K562 (cell line): Measurements from ENCODE around the gene PLEKHO1. TPM values are rescaled to one million over a fixed set of nuclear protein-coding genes. Genes with fewer than 3 reads are reported as not detected.

Experiments
- HCFC1 ChIP-seq: IDR thresholded peaks from 2 replicates; pipeline ENCODE4 v1.6.1; 2012; ENCODE audit warnings: low read depth, low read length, improper control_type of control experiment
- HDAC2 ChIP-seq: fragments of 450-650 bp; IDR thresholded peaks from 2 replicates; pipeline ENCODE4 v1.6.1; 2016; ENCODE audit warnings: mild to moderate bottlenecking
- KAT7 ChIP-seq: sonication (generic); formaldehyde crosslinking; IDR thresholded peaks from 2 replicates; pipeline ENCODE4 v1.8.0; 2022; ENCODE audit warnings: missing genetic modification reagents, mild to moderate bottlenecking, borderline replicate concordance
- KDM1A ChIP-seq, 2 experiments: fragments of 450-650 bp; IDR thresholded peaks; 2 replicates each; pipeline ENCODE4 v1.6.1; 2016; ENCODE audit warnings: mild to moderate bottlenecking in 2 of 2
- LEF1 ChIP-seq: fragments of 450-650 bp; IDR thresholded peaks from 2 replicates; pipeline ENCODE4 v1.6.1; 2016; ENCODE audit warnings: mild to moderate bottlenecking
- SAFB2 ChIP-seq: fragments of 200-400 bp; formaldehyde crosslinking; IDR thresholded peaks from 2 replicates; pipeline ENCODE4 v1.6.1; 2018; ENCODE audit warnings: borderline replicate concordance, low read length, low read depth, moderate library complexity; ENCODE audit not compliant: severe bottlenecking
- SOX6 ChIP-seq: fragments of 450-650 bp; IDR thresholded peaks from 2 replicates; pipeline ENCODE4 v1.6.1; 2014; ENCODE audit warnings: mild to moderate bottlenecking
- TAL1 ChIP-seq: fragments of 450-650 bp; IDR thresholded peaks from 2 replicates; pipeline ENCODE4 v1.6.1; 2016; ENCODE audit warnings: mild to moderate bottlenecking
- TBP ChIP-seq: optimal IDR thresholded peaks from 2 replicates; pipeline ENCODE3; 2011; ENCODE audit warnings: low read depth, low read length, improper control_type of control experiment
- TRIM24 ChIP-seq, 2 experiments: fragments of 450-650 bp; IDR thresholded peaks; 2 replicates each; pipeline ENCODE4 v1.6.1; 2016
- polyA plus RNA-seq, 8 experiments: library from polyadenylated mRNA; depleted of rRNA in 4 of 8; stranded (reverse) in 5 of 8; unstranded in 3 of 8; fragments of >200 nt; fragmentation: Nextera tagmentation in 2 of 8; fragmentation: Illumina TruSeq in 1 of 8; extraction: Ambion mirVana in 2 of 8; extraction: Trizol in 1 of 8; gene quantifications; 2 replicates each; pipeline versions ENCODE4 v1.2.1 to v1.2.3, GENCODE V29; 2011 to 2014; ENCODE audit warnings: inconsistent platforms in 1 of 8, missing spikeins in 1 of 8
- total RNA-seq, 7 experiments: library from RNA; depleted of rRNA in 6 of 7; stranded (reverse); fragments of >200 nt in 6 of 7; fragmentation: Illumina TruSeq in 2 of 7; extraction: Trizol in 2 of 7; gene quantifications; 2 replicates each; pipeline versions ENCODE4 v1.2.1 to v1.2.3, GENCODE V29; 2011 to 2021; ENCODE audit warnings: low replicate concordance in 1 of 7
- TF ChIP-seq, protein P1 (sequence below): fragments of 450-650 bp; IDR thresholded peaks from 2 replicates; pipeline ENCODE4 v1.6.1; 2017; ENCODE audit warnings: antibody characterized with exemption, mild to moderate bottlenecking
- TF ChIP-seq, protein P2 (sequence below): sonication (generic); formaldehyde crosslinking; IDR thresholded peaks from 2 replicates; pipeline ENCODE4 v1.9.0; 2022; ENCODE audit warnings: mild to moderate bottlenecking, missing genetic modification reagents
- TF ChIP-seq, protein P3 (sequence below): fragments of 200-800 bp; sonication (Bioruptor generic); IDR thresholded peaks from 2 replicates; pipeline ENCODE4 v1.6.1; 2017; ENCODE audit warnings: missing genetic modification characterization, missing compliant biosample characterization
- TF ChIP-seq, protein P4 (sequence below): sonication (generic); formaldehyde crosslinking; IDR thresholded peaks from 2 replicates; pipeline ENCODE4 v1.8.0; 2022; ENCODE audit warnings: mild to moderate bottlenecking, missing genetic modification reagents

PLEKHO1 gene
- total and polyA plus RNA-seq, 9 of the 15 experiments (the other 6 are each of a cell fraction or from before 2014, with no cell fraction given): 0.39 to 16.2 (median 9.6) TPM

- TF ChIP-seq, protein P1, sequence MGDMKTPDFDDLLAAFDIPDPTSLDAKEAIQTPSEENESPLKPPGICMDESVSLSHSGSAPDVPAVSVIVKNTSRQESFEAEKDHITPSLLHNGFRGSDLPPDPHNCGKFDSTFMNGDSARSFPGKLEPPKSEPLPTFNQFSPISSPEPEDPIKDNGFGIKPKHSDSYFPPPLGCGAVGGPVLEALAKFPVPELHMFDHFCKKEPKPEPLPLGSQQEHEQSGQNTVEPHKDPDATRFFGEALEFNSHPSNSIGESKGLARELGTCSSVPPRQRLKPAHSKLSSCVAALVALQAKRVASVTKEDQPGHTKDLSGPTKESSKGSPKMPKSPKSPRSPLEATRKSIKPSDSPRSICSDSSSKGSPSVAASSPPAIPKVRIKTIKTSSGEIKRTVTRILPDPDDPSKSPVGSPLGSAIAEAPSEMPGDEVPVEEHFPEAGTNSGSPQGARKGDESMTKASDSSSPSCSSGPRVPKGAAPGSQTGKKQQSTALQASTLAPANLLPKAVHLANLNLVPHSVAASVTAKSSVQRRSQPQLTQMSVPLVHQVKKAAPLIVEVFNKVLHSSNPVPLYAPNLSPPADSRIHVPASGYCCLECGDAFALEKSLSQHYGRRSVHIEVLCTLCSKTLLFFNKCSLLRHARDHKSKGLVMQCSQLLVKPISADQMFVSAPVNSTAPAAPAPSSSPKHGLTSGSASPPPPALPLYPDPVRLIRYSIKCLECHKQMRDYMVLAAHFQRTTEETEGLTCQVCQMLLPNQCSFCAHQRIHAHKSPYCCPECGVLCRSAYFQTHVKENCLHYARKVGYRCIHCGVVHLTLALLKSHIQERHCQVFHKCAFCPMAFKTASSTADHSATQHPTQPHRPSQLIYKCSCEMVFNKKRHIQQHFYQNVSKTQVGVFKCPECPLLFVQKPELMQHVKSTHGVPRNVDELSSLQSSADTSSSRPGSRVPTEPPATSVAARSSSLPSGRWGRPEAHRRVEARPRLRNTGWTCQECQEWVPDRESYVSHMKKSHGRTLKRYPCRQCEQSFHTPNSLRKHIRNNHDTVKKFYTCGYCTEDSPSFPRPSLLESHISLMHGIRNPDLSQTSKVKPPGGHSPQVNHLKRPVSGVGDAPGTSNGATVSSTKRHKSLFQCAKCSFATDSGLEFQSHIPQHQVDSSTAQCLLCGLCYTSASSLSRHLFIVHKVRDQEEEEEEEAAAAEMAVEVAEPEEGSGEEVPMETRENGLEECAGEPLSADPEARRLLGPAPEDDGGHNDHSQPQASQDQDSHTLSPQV: peak; percentile 73
- TF ChIP-seq TAL1: peak; percentile 67
- no peak for TF ChIP-seq KAT7 (CRISPR knock-in tag)
- TF ChIP-seq LEF1: peak; percentile 72
- TF ChIP-seq HCFC1: 0 out of 2 replicates have a peak, but pooled peaks have one; percentile 14
- TF ChIP-seq, protein P2, sequence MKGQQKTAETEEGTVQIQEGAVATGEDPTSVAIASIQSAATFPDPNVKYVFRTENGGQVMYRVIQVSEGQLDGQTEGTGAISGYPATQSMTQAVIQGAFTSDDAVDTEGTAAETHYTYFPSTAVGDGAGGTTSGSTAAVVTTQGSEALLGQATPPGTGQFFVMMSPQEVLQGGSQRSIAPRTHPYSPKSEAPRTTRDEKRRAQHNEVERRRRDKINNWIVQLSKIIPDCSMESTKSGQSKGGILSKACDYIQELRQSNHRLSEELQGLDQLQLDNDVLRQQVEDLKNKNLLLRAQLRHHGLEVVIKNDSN (CRISPR knock-in tag): peak; percentile 83
- TF ChIP-seq SAFB2: no peak
- TF ChIP-seq, protein P3, sequence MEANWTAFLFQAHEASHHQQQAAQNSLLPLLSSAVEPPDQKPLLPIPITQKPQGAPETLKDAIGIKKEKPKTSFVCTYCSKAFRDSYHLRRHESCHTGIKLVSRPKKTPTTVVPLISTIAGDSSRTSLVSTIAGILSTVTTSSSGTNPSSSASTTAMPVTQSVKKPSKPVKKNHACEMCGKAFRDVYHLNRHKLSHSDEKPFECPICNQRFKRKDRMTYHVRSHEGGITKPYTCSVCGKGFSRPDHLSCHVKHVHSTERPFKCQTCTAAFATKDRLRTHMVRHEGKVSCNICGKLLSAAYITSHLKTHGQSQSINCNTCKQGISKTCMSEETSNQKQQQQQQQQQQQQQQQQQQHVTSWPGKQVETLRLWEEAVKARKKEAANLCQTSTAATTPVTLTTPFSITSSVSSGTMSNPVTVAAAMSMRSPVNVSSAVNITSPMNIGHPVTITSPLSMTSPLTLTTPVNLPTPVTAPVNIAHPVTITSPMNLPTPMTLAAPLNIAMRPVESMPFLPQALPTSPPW (CRISPR knock-in tag): peak; percentile 83
- TF ChIP-seq HDAC2: 0 out of 2 replicates have a peak, but pooled peaks have one; percentile 14
- TF ChIP-seq SOX6: peak; percentile 61; the same call in 1 of the 2 replicates
- 0 out of 4 replicates have a peak, but pooled peaks of 1 of the 2 experiments have one; percentile 44 for TF ChIP-seq TRIM24 (IDR thresholded peaks at IDR 0.05)
- TF ChIP-seq, protein P4, sequence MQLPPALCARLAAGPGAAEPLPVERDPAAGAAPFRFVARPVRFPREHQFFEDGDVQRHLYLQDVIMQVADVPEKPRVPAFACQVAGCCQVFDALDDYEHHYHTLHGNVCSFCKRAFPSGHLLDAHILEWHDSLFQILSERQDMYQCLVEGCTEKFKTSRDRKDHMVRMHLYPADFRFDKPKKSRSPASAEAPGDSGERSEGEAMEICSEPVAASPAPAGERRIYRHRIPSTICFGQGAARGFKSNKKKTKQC (CRISPR knock-in tag): peak; percentile 47; the same call in 1 of the 2 replicates
- peak; percentile 16 to 88; a peak in 3 of 4 replicates for TF ChIP-seq KDM1A (IDR thresholded peaks at IDR 0.05)
- TF ChIP-seq TBP: peak; percentile 77
- TF ChIP-seq, all 486 proteins: peak for 138
These were observed 13.4 kb downstream of the PLEKHO1 start (continued) for GRCh38 chr1:150162862-150163706.
